ENCODE data around the gene PCDHA11. TPM values are rescaled to one million over a fixed set of nuclear protein-coding genes. Genes with fewer than 3 reads are reported as not detected.
A peak's percentile ranks its signal among the peaks of the same experiment; 100 is the strongest.

PCDHA11 gene
- total and polyA plus RNA-seq, 2 of the 13 experiments (the other 11 are each of a cell fraction or from before 2014, with no cell fraction given): 0.29 TPM; not detected in 1

DNA sequence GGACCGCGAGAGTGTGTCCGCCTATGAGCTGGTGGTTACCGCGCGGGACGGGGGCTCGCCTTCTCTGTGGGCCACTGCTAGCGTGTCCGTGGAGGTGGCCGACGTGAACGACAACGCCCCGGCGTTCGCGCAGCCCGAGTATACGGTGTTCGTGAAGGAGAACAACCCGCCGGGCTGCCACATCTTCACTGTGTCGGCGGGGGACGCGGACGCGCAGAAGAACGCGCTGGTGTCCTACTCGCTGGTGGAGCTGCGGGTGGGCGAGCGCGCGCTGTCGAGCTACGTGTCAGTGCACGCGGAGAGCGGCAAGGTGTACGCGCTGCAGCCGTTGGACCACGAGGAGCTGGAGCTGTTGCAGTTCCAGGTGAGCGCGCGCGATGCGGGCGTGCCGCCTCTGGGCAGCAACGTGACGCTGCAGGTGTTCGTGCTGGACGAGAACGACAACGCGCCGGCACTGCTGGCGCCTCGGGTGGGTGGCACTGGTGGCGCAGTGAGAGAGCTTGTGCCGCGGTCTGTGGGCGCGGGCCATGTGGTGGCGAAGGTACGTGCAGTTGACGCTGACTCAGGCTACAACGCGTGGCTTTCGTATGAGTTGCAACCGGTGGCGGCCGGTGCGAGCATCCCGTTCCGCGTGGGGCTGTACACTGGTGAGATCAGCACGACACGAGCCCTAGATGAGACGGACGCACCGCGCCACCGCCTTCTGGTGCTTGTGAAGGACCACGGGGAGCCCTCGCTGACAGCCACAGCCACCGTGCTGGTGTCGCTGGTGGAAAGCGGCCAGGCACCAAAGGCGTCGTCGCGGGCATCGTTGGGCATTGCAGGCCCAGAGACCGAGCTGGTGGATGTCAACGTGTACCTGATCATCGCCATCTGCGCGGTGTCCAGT is 32.9 kb upstream of the PCDHA11 start (continued):
- TF ChIP-seq MAFF (IDR thresholded peaks at IDR 0.05; ENCODE audit: low read depth, low read length) (no peak), ASH2L (IDR thresholded peaks at IDR 0.05; ENCODE audit: insufficient read length, low read depth, low read length) (no peak)

DNA sequence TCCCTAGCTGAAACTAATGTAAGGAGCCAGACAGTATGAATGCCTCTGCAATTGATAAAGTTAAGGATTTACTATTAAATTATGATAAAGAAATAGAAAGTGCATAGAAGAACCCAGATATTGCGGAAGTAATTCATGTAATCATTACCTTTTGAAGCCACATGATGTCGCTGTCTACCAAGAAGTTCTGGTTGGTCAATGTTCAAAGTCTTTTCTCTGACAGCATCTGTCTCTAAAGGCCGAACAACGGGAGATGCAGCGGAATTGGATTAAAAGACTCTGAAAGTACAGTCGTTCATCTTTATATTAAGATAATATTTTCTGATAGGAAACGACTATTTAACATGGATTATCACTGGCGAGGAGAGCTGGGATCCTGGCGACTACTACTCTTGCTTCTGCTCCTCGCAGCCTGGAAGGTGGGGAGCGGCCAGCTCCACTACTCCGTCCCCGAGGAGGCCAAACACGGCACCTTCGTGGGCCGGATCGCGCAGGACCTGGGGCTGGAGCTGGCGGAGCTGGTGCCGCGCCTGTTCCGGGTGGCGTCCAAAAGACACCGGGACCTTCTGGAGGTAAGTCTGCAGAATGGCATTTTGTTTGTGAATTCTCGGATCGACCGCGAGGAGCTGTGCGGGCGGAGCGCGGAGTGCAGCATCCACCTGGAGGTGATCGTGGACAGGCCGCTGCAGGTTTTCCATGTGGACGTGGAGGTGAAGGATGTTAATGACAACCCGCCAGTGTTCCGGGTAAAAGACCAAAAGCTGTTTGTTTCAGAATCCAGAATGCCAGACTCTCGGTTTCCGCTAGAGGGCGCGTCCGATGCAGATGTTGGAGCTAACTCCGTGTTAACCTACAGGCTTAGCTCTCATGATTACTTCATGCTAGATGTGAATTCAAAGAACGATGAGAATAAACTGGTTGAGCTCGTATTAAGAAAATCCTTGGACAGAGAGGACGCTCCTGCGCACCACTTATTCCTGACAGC is 27.5 kb upstream of the PCDHA11 start, which contains the start of gene PCDHA8:
TSS of gene PCDHA8 (plus strand) at position 210 of the 985 bp plus-strand sequence. CDS start at position 345, 135 bp downstream.
- intact Hi-C loops (cut with micrococcal nuclease; ENCODE audit: unreplicated experiment) (loop anchor here (1.0 to 2.0 kb wide), 2 partner anchors 28 to 200 kb away; partner anchors contain the start of gene PCDHA11), in situ Hi-C loops (cut with HindIII; ENCODE audit: extremely low pct_ligation_motif_present, low pct_unique_long_range_greater_than_20kb) (no loop called here)
- Histone ChIP-seq H3K9me3 (ENCODE audit: low read length) (no peaks in the 10 kb centered on the region), H2AFZ (ENCODE audit: low read length) (no peak within 1 kb of the TSS), H4K20me1 (ENCODE audit: insufficient read depth, low read length) (no peaks in the 10 kb centered on the region), H3K9ac (ENCODE audit: insufficient read depth, low read depth, low read length) (no peak within 1 kb of the TSS), H3K36me3 (replicated peaks in 1 of 2; ENCODE audit: control insufficient read depth in 1 of 2, insufficient read depth in 2 of 2, low read length in 2 of 2) (no peaks in the 10 kb centered on the region), H3K27ac (ENCODE audit: extremely low read length, insufficient read depth, low read length) (no peak within 1 kb of the TSS), H3K4me2 (ENCODE audit: low read depth, low read length) (peak within 1 kb of the TSS; percentile 42; the same call in 1 of the 2 replicates), H3K4me3 (replicated peaks in 1 of 3; ENCODE audit: insufficient read depth in 1 of 3, low read depth in 2 of 3, low read length in 3 of 3) (peak within 1 kb of the TSS in 2 of 3 experiments; percentile 28 to 49; a peak in 3 of 6 replicates), H3K4me1 (ENCODE audit: insufficient read depth, low read length) (no peaks in the 10 kb centered on the region), H3K27me3 (ENCODE audit: control insufficient read depth in 1 of 2, insufficient read depth in 2 of 2, low read length in 2 of 2) (no peaks in the 10 kb centered on the region), H3K79me2 (ENCODE audit: insufficient read depth, low read length) (no peaks in the 10 kb centered on the region)
- peak; percentile 76 for FAIRE-seq
- peak; percentile 89 for ATAC-seq
- ChIA-PET CTCF (ENCODE audit: low intra/inter-chr PET ratio, low total read pairs) (interaction anchor here (2.4 kb wide), 1 partner anchor 200 kb away, joined by 37 read pairs; no protein-coding TSS in a partner anchor), POLR2A (no interaction called here)
- 30% methylated on average over 30 of the region's 47 CpGs for WGBS (ENCODE audit: low lambda C conversion rate)
- peak; percentile 48 for DNase-seq (ENCODE audit: low spot score)
- BruUV-seq (replicated peaks): no TSS peak
- TF ChIP-seq ZNF101 (CRISPR knock-in tag; IDR thresholded peaks at IDR 0.05; ENCODE audit: borderline replicate concordance, low read depth) (no peak), HNF4A (CRISPR knock-in tag; IDR thresholded peaks at IDR 0.05) (peak; percentile 29; the same call in 1 of the 2 replicates), XRCC5 (optimal IDR thresholded peaks at IDR 0.05; ENCODE audit: low read length) (peak; percentile 48), GABPA (IDR thresholded peaks at IDR 0.05; ENCODE audit: low read depth, low read length) (no peak), GABPA (CRISPR knock-in tag; IDR thresholded peaks at IDR 0.05; ENCODE audit: low read depth) (peak; percentile 42; the same call in 1 of the 2 replicates), ZNF572 (CRISPR knock-in tag; IDR thresholded peaks at IDR 0.05) (no peak), ZNF350 (CRISPR knock-in tag; IDR thresholded peaks at IDR 0.05; ENCODE audit: borderline replicate concordance, low read depth) (peak; percentile 43; the same call in 1 of the 2 replicates), STAG1 (CRISPR knock-in tag; IDR thresholded peaks at IDR 0.05) (peak; percentile 59), NCOA5 (CRISPR knock-in tag; IDR thresholded peaks at IDR 0.05) (no peak), FOXA3 (CRISPR knock-in tag; IDR thresholded peaks at IDR 0.05) (no peak), ERF (CRISPR knock-in tag; IDR thresholded peaks at IDR 0.05) (no peak), ZBTB1 (CRISPR knock-in tag; IDR thresholded peaks at IDR 0.05; ENCODE audit: borderline replicate concordance) (no peak), DNMT1 (CRISPR knock-in tag; IDR thresholded peaks at IDR 0.05) (no peak), U2AF2 (IDR thresholded peaks at IDR 0.05; ENCODE audit: low read depth, low read length) (no peak), ZNF468 (CRISPR knock-in tag; IDR thresholded peaks at IDR 0.05) (no peak), SCMH1 (CRISPR knock-in tag; IDR thresholded peaks at IDR 0.05; ENCODE audit: borderline replicate concordance) (no peak)
- TF ChIP-seq, protein P1, sequence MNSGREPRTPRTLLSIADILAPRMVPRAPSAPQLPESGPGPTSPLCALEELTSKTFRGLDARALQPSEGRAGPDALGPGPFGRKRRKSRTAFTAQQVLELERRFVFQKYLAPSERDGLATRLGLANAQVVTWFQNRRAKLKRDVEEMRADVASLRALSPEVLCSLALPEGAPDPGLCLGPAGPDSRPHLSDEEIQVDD (CRISPR knock-in tag; IDR thresholded peaks at IDR 0.05; ENCODE audit: borderline replicate concordance): no peak
- TF ChIP-seq, protein P2, sequence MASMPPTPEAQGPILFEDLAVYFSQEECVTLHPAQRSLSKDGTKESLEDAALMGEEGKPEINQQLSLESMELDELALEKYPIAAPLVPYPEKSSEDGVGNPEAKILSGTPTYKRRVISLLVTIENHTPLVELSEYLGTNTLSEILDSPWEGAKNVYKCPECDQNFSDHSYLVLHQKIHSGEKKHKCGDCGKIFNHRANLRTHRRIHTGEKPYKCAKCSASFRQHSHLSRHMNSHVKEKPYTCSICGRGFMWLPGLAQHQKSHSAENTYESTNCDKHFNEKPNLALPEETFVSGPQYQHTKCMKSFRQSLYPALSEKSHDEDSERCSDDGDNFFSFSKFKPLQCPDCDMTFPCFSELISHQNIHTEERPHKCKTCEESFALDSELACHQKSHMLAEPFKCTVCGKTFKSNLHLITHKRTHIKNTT (CRISPR knock-in tag; IDR thresholded peaks at IDR 0.05): no peak

Data from HepG2 (cell line).